Suprapubic skin (tissue), 4 donors: Measurements from ENCODE around the gene TBC1D14. TPM values are rescaled to one million over a fixed set of nuclear protein-coding genes. Genes with fewer than 3 reads are reported as not detected.

ENCODE experiments used
- DNase-seq, 2 donors: peaks; one replicate each; pipeline ENCODE4 v3.0.0-alpha.2; 2019; ENCODE audit warnings: low spot score in 2 of 2
- H3K27ac ChIP-seq: fragments of 200-600 bp; sonication (generic); one replicate; pipeline ENCODE4 v1.5.1; 2019
- H3K27me3 ChIP-seq: fragments of 200-600 bp; sonication (generic); one replicate; pipeline ENCODE4 v1.5.1; 2019
- H3K36me3 ChIP-seq: fragments of 200-600 bp; sonication (generic); one replicate; pipeline ENCODE4 v1.5.1; 2019
- H3K4me1 ChIP-seq: fragments of 200-600 bp; sonication (generic); one replicate; pipeline ENCODE4 v1.5.1; 2019
- H3K4me3 ChIP-seq: fragments of 200-600 bp; sonication (generic); one replicate; pipeline ENCODE4 v1.5.1; 2019; ENCODE audit warnings: mild to moderate bottlenecking
- H3K9me3 ChIP-seq: fragments of 200-600 bp; sonication (generic); one replicate; pipeline ENCODE4 v1.5.1; 2019
- CTCF ChIP-seq, 2 donors: fragments of 200-600 bp in 1 of 2; fragments of 450-650 bp in 1 of 2; sonication (generic) in 1 of 2; IDR thresholded peaks; one replicate each; pipeline ENCODE4 v1.5.1; 2016 to 2019; ENCODE audit warnings: antibody characterized with exemption in 2 of 2, mild to moderate bottlenecking in 1 of 2, moderate library complexity in 1 of 2
- EP300 ChIP-seq: sonication (generic); formaldehyde crosslinking; IDR thresholded peaks from one replicate; pipeline ENCODE4 v1.6.1; 2017; ENCODE audit warnings: antibody characterized with exemption
- POLR2A ChIP-seq, 2 donors: fragments of 450-650 bp; IDR thresholded peaks; one replicate each; pipeline ENCODE4 v1.6.1; 2017; ENCODE audit warnings: antibody characterized with exemption in 2 of 2, mild to moderate bottlenecking in 2 of 2, moderate library complexity in 2 of 2
- POLR2AphosphoS5 ChIP-seq, 3 donors: sonication (generic); formaldehyde crosslinking; IDR thresholded peaks; one replicate each; pipeline ENCODE4 v1.6.1; 2017; ENCODE audit warnings: antibody characterized with exemption in 3 of 3
- WGBS: methylation state at CpG from one replicate; pipeline ENCODE4 v1.1.5; 2018; 5-methylcytosine and 5-hydroxymethylcytosine counted together
- total RNA-seq, 4 donors: library from RNA; depleted of rRNA; stranded (reverse); fragments of >200 nt; gene quantifications; one replicate each; pipeline ENCODE4 v1.1.0, GENCODE V29; 2016

Gene TBC1D14
- total RNA-seq, 4 donors from 2014 or later, result 55.0 to 111 (median 97.9) TPM

- H3K27me3 ChIP-seq, result no peaks in the 10 kb centered on the region
- H3K4me3 ChIP-seq, result no peak overlapping the region
- H3K27ac ChIP-seq, result no peak overlapping the region
- H3K9me3 ChIP-seq, result no peaks in the 10 kb centered on the region
- TF ChIP-seq CTCF (IDR thresholded peaks at IDR 0.05), result no peak
- no peak for TF ChIP-seq EP300
- no peak for TF ChIP-seq POLR2AphosphoS5 (IDR thresholded peaks at IDR 0.05)
- TF ChIP-seq POLR2A (IDR thresholded peaks at IDR 0.05), result no peak
- DNase-seq, result peak in 1 of 2 donors; percentile 65
- H3K4me1 ChIP-seq, result peaks cover 35% of the 10 kb centered on the region
- no peaks in the 10 kb centered on the region for H3K36me3 ChIP-seq
- WGBS, result 94% methylated on average over 19 of the region's 19 CpGs
These were observed 131.6 kb downstream of the TBC1D14 start for GRCh38 chr4:7041246-7041645.

GRCh38 chr4:7041801-7042502 lies 132.3 kb downstream of the TBC1D14 start:
- peak overlapping the region; percentile 71 for H3K4me3 ChIP-seq
- TF ChIP-seq EP300 (no peak), CTCF (IDR thresholded peaks at IDR 0.05) (no peak), POLR2AphosphoS5 (IDR thresholded peaks at IDR 0.05) (no peak), POLR2A (IDR thresholded peaks at IDR 0.05) (no peak)
- H3K9me3 ChIP-seq, result no peaks in the 10 kb centered on the region
- 37% methylated on average over 30 of the region's 42 CpGs for WGBS
- peaks cover 42% of the 10 kb centered on the region for H3K4me1 ChIP-seq
- peak; percentile 82 to 87 for DNase-seq
- H3K27me3 ChIP-seq, result no peaks in the 10 kb centered on the region
- no peaks in the 10 kb centered on the region for H3K36me3 ChIP-seq
- peak overlapping the region; percentile 79 for H3K27ac ChIP-seq

- Histone ChIP-seq H3K27ac (peak overlapping the region; percentile 79), H3K36me3 (no peaks in the 10 kb centered on the region), H3K4me3 (peak overlapping the region; percentile 71), H3K27me3 (no peaks in the 10 kb centered on the region), H3K9me3 (no peaks in the 10 kb centered on the region), H3K4me1 (peaks cover 48% of the 10 kb centered on the region)
- TF ChIP-seq EP300 (no peak), POLR2A (IDR thresholded peaks at IDR 0.05) (no peak), CTCF (IDR thresholded peaks at IDR 0.05) (peak; percentile 35 to 55), POLR2AphosphoS5 (IDR thresholded peaks at IDR 0.05) (peak in 1 of 3 donors; percentile 47)
- under 1% methylated on average over 40 of the region's 90 CpGs for WGBS
- DNase-seq, result peak; percentile 97 to 98
These were observed 133.1 kb downstream of the TBC1D14 start for GRCh38 chr4:7042503-7043283.

- peaks cover 48% of the 10 kb centered on the region for H3K4me1 ChIP-seq
- H3K27ac ChIP-seq, result peak within 1 kb of the TSS; percentile 92
- peak in 1 of 2 donors; percentile 79 for DNase-seq
- peak within 1 kb of the TSS; percentile 91 for H3K4me3 ChIP-seq
- TF ChIP-seq POLR2AphosphoS5 (IDR thresholded peaks at IDR 0.05) (peak in 1 of 3 donors; percentile 16), POLR2A (IDR thresholded peaks at IDR 0.05) (no peak)
- no peaks in the 10 kb centered on the region for H3K9me3 ChIP-seq
- WGBS, result under 1% methylated on average over 34 of the region's 119 CpGs
- no peaks in the 10 kb centered on the region for H3K27me3 ChIP-seq
- no peaks in the 10 kb centered on the region for H3K36me3 ChIP-seq
These were observed 133.9 kb downstream of the TBC1D14 start, which contains the start of gene TADA2B for GRCh38 chr4:7043284-7044136. Gene TADA2B, plus strand, starts transcription at chr4:7043372. Its CDS starts 208 bp downstream, at chr4:7043580.

GRCh38 chr4:7044137-7044930 lies 134.7 kb downstream of the TBC1D14 start:
- WGBS, result 24% methylated on average over 9 of the region's 29 CpGs
- no peaks in the 10 kb centered on the region for H3K36me3 ChIP-seq
- H3K4me1 ChIP-seq, result peaks cover 48% of the 10 kb centered on the region
- TF ChIP-seq POLR2AphosphoS5 (IDR thresholded peaks at IDR 0.05) (no peak), CTCF (IDR thresholded peaks at IDR 0.05) (no peak), EP300 (no peak), POLR2A (IDR thresholded peaks at IDR 0.05) (no peak)
- H3K4me3 ChIP-seq, result peak overlapping the region; percentile 91
- no peaks in the 10 kb centered on the region for H3K9me3 ChIP-seq
- peak overlapping the region; percentile 92 for H3K27ac ChIP-seq
- no peak for DNase-seq
- H3K27me3 ChIP-seq, result no peaks in the 10 kb centered on the region
